Cardiac fibroblast (primary cell): Measurements from ENCODE around the gene EGFL7.

Source experiments
- DNase-seq, 2 donors: peaks; one replicate each; pipeline versions ENCODE4 v3.0.0 to v3.0.0-alpha.2; 2010; ENCODE audit warnings: low read depth in 2 of 2
- H3K4me3 ChIP-seq, 2 donors: replicated peaks in 1 of 2; 1 replicate in 1 of 2; 2 replicates in 1 of 2; pipeline ENCODE4 v1.5.1; 2011; ENCODE audit warnings: low read depth in 2 of 2, low read length in 2 of 2, mild to moderate bottlenecking in 2 of 2, moderate library complexity in 1 of 2
- TF ChIP-seq, protein P1 (sequence below): IDR thresholded peaks from one replicate; pipeline ENCODE4 v1.5.1; 2011; ENCODE audit warnings: low read depth, mild to moderate bottlenecking, low read length, inconsistent platforms

Gene EGFL7

DNA sequence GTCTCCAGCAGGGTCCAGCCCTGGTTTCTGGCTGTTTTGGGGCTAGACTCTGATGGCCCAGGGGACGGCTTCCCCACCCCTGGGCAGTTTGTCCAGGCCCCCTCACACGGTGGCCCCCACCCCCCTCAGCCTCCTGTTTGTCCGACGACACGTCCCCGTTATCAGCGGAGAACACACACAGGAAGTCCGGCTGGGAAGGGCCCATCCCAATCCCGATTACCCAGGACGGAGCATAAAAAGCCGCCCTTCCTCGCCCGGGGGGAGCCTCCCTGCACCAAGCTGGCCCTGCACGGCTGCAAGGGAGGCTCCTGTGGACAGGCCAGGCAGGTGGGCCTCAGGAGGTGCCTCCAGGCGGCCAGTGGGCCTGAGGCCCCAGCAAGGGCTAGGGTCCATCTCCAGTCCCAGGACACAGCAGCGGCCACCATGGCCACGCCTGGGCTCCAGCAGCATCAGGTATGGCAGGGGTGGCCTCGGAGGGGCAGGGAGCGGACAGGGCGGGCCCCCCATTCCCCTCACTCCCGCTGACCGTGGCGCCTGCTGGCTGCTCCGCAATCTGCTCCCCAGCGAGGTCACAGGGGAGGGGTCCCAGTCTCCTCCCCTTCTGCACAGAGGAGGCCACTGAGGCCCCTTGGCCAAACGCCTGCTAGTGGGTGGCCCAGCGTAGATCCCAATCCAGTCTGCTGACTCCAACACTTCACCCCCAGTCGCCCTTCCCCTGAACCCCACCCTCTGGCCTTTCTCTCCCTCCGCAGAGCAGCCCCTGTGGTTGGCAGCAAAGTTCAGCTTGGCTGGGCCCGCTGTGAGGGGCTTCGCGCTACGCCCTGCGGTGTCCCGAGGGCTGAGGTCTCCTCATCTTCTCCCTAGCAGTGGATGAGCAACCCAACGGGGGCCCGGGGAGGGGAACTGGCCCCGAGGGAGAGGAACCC is at the start of gene EGFL7:
Gene EGFL7 (plus strand): TSS at position 261 of the 926 bp plus-strand sequence. CDS start 5,367 bp downstream, outside the sequence.
- peak within 1 kb of the TSS; percentile 26 to 44 for H3K4me3 ChIP-seq
- TF ChIP-seq, protein P1, sequence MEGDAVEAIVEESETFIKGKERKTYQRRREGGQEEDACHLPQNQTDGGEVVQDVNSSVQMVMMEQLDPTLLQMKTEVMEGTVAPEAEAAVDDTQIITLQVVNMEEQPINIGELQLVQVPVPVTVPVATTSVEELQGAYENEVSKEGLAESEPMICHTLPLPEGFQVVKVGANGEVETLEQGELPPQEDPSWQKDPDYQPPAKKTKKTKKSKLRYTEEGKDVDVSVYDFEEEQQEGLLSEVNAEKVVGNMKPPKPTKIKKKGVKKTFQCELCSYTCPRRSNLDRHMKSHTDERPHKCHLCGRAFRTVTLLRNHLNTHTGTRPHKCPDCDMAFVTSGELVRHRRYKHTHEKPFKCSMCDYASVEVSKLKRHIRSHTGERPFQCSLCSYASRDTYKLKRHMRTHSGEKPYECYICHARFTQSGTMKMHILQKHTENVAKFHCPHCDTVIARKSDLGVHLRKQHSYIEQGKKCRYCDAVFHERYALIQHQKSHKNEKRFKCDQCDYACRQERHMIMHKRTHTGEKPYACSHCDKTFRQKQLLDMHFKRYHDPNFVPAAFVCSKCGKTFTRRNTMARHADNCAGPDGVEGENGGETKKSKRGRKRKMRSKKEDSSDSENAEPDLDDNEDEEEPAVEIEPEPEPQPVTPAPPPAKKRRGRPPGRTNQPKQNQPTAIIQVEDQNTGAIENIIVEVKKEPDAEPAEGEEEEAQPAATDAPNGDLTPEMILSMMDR: no peak
- peak in 1 of 2 donors; percentile 65 for DNase-seq

DNA sequence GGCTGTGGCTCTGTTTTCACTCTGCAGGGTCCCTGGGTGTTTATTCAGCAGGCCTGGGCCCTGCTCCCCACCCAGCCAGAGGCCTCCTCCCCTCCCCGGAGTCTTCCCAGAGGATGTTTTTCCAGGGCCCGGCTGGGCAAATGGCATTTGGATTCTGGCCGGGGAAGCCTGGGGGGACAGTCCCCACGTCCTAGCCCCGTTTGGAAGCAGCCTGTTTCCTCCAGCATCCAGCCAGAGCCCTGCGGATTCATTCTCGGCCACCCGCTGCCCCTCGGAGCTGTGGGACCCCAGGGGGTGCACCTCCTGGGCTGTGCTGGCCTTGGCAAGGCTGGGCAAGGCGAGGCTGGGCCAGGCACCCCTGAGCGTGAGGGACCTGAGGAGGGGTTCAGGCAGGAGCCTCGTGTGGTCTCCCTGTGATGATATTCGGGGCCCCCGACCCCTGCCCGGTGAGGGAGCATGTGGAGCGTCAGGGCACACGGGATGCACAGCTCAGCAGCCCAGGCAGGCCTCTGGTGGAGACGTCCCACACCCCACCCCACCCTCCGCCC is 48.8 kb upstream of the EGFL7 start:
- DNase-seq: no peak
- H3K4me3 ChIP-seq: no peak overlapping the region
- TF ChIP-seq, protein P1: no peak

GRCh38 chr9:136614372-136614922 is 48.3 kb upstream of the EGFL7 start:
- H3K4me3 ChIP-seq: no peak overlapping the region
- DNase-seq: peak; percentile 74 to 91
- TF ChIP-seq, protein P1: no peak

DNA sequence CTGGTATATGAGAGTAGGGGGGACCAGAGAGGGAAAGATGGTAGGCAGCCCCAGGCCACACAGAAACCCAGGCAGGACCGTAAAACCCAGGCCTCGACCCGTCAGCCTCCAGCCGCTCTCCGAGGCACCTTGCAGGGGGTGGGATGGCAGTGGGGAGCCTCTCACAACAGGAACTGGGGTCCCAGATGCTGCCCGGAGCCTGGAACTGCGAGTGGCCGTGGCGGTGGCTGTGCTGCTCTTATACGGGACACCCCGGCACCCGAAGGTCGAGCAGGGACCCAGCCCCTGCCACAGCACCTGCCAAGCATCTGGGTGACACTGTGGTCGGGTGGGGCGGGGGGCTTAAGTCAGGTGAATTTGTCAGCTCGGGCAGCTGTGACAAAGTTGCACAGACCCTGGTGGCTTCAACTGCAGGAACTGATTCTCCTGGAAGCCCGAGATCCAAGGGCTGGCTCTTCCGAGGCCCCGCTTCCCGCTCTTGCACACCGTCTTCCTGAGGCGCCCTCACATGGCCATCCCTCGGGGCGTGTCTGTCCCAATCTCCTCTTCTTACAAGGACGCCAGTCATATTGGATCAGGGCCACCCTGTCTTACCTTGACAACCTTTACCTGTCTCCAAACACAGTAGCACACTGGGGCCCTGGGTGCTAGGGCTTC is 47.6 kb upstream of the EGFL7 start:
- no peak for DNase-seq
- TF ChIP-seq, protein P1: no peak
- H3K4me3 ChIP-seq: no peak overlapping the region

- no peak for DNase-seq
- no peak overlapping the region for H3K4me3 ChIP-seq
- TF ChIP-seq, protein P1: no peak
Measured at GRCh38 chr9:136615631-136616306, 46.9 kb upstream of the EGFL7 start.

GRCh38 chr9:136616307-136616635 is 46.4 kb upstream of the EGFL7 start:
- H3K4me3 ChIP-seq: no peak overlapping the region
- TF ChIP-seq, protein P1: no peak
- no peak for DNase-seq
